ENCODE measurements around the gene ATP11A.
"Not testable (repeated sequence)": the region's sequence is repeated elsewhere in the genome, so short reads cannot be mapped to it uniquely, and the experiment has no call there.

ATP11A gene

GRCh38 chr13:112692586-112692985, 2.7 kb downstream of the ATP11A start:
- DNase-seq (ENCODE audit: low spot score) = no peak

GRCh38 chr13:112693831-112694497, 4.1 kb downstream of the ATP11A start:
- DNase-seq (ENCODE audit: low spot score) = no peak

GRCh38 chr13:112695121-112695520, 5.3 kb downstream of the ATP11A start:
- DNase-seq (ENCODE audit: low spot score) = no peak

- no peak for DNase-seq (ENCODE audit: low spot score)
Observed at GRCh38 chr13:112696001-112696868, 6.4 kb downstream of the ATP11A start.

- DNase-seq (ENCODE audit: low spot score) = no peak
Observed at GRCh38 chr13:112696869-112697465, 7.1 kb downstream of the ATP11A start.

GRCh38 chr13:112697756-112698655, 8.2 kb downstream of the ATP11A start:
- DNase-seq (ENCODE audit: low spot score) = no peak

- DNase-seq (ENCODE audit: low spot score) = no peak
Observed at GRCh38 chr13:112699322-112699918, 9.6 kb downstream of the ATP11A start.

- no peak for DNase-seq (ENCODE audit: low spot score)
Observed at GRCh38 chr13:112700291-112701060, 10.6 kb downstream of the ATP11A start.

- DNase-seq (ENCODE audit: low spot score) = no peak
Observed at GRCh38 chr13:112702341-112702985, 12.6 kb downstream of the ATP11A start.

GRCh38 chr13:112702986-112703379, 13.1 kb downstream of the ATP11A start:
- no peak for DNase-seq (ENCODE audit: low spot score)

GRCh38 chr13:112703449-112704284, 13.8 kb downstream of the ATP11A start:
- DNase-seq (ENCODE audit: low spot score) = no peak

- DNase-seq (ENCODE audit: low spot score) = no peak
Observed at GRCh38 chr13:112704308-112705145, 14.7 kb downstream of the ATP11A start.

- DNase-seq (ENCODE audit: low spot score) = no peak
Observed at GRCh38 chr13:112705286-112705685, 15.4 kb downstream of the ATP11A start.

GRCh38 chr13:112706171-112706570, 16.3 kb downstream of the ATP11A start:
- DNase-seq (ENCODE audit: low spot score) = no peak

- no peak for DNase-seq (ENCODE audit: low spot score)
Observed at GRCh38 chr13:112708560-112709240, 18.9 kb downstream of the ATP11A start.

GRCh38 chr13:112709316-112709715, 19.5 kb downstream of the ATP11A start:
- not testable (repeated sequence) for DNase-seq (ENCODE audit: low spot score)
